Mucosa of descending colon (tissue), 3 donors: ENCODE results near the gene GIGYF2. TPM values are rescaled to one million over a fixed set of nuclear protein-coding genes. Genes with fewer than 3 reads are reported as not detected.

Experiments
- ATAC-seq: fragments of 200-7000 bp; cut with Tn5 transposase; one replicate; pipeline ENCODE4 v1.9.1; 2020; ENCODE audit warnings: mild to moderate bottlenecking, moderate library complexity
- DNase-seq, 3 donors: peaks; one replicate each; pipeline ENCODE4 v3.0.0-alpha.2; 2020
- H3K36me3 ChIP-seq: fragments of 200-600 bp; one replicate; pipeline ENCODE4 v1.8.0; 2021; ENCODE audit warnings: low read depth, mild to moderate bottlenecking
- H3K4me1 ChIP-seq: fragments of 200-600 bp; one replicate; pipeline ENCODE4 v1.8.0; 2021; ENCODE audit warnings: low read depth, mild to moderate bottlenecking
- H3K4me3 ChIP-seq: fragments of 200-600 bp; one replicate; pipeline ENCODE4 v1.8.0; 2021; ENCODE audit warnings: mild to moderate bottlenecking
- H3K9me3 ChIP-seq: fragments of 200-600 bp; one replicate; pipeline ENCODE4 v1.8.0; 2021; ENCODE audit warnings: mild to moderate bottlenecking
- CTCF ChIP-seq: fragments of 200-600 bp; IDR thresholded peaks from one replicate; pipeline ENCODE4 v1.8.0; 2022; ENCODE audit warnings: antibody characterized with exemption, mild to moderate bottlenecking
- intact Hi-C, 2 donors: fragments of 100-400 bp; cut with DNase I in 1 of 2; cut with micrococcal nuclease in 1 of 2; formaldehyde crosslinking; loops; one replicate each; pipeline versions ENCODE4 v1.11.0 to v1.11.1; 2022; cut with DNase I, micrococcal nuclease
- total RNA-seq, 3 donors: library from RNA; stranded (reverse); fragmentation: NEBNext Ultra II Directional in 2 of 3; extraction: Animal tissue kit (Norgen Biotek cat#: 25700) in 2 of 3; gene quantifications; one replicate each; pipeline versions ENCODE4 v1.2.1 to v1.2.4, GENCODE V29; 2021 to 2023
- donor health status: DM: no; HTN: no; CAD: no; lungs with moderate emphysema.
- donor health status: DM: no; HTN: no; CAD: no.
- donor health status: DM: no; HTN: yes; CAD: no.

GIGYF2 gene
- total RNA-seq, 3 donors from 2014 or later = 57.8 to 82.1 (median 74.8) TPM

- H3K36me3 ChIP-seq = no peaks in the 10 kb centered on the region
- TF ChIP-seq CTCF = no peak
- intact Hi-C loops = no loop called here
- ATAC-seq = no peak
- DNase-seq = peak in 1 of 3 donors; percentile 32
- H3K4me1 ChIP-seq = no peaks in the 10 kb centered on the region
- no peaks in the 10 kb centered on the region for H3K9me3 ChIP-seq
- no peak overlapping the region for H3K4me3 ChIP-seq
These were observed 192.8 kb downstream of the GIGYF2 start for GRCh38 chr2:232889876-232890401.

GRCh38 chr2:232890536-232890895, 193.4 kb downstream of the GIGYF2 start:
- ATAC-seq = no peak
- no peak for TF ChIP-seq CTCF
- H3K4me3 ChIP-seq = no peak overlapping the region
- peak in 1 of 3 donors; percentile 17 for DNase-seq
- intact Hi-C loops = no loop called here
- no peaks in the 10 kb centered on the region for H3K36me3 ChIP-seq
- H3K9me3 ChIP-seq = no peaks in the 10 kb centered on the region
- H3K4me1 ChIP-seq = no peaks in the 10 kb centered on the region

GRCh38 chr2:232890896-232891601, 193.9 kb downstream of the GIGYF2 start:
- TF ChIP-seq CTCF = no peak
- no peak overlapping the region for H3K4me3 ChIP-seq

GRCh38 chr2:232891621-232892071, 194.5 kb downstream of the GIGYF2 start:
- ATAC-seq = no peak
- Histone ChIP-seq H3K4me1 (no peaks in the 10 kb centered on the region), H3K36me3 (no peaks in the 10 kb centered on the region), H3K4me3 (no peak overlapping the region), H3K9me3 (no peaks in the 10 kb centered on the region)
- no peak for TF ChIP-seq CTCF
- no peak for DNase-seq
- intact Hi-C loops = no loop called here

More at GRCh38 chr2:232890896-232891601, 193.9 kb downstream of the GIGYF2 start:
- DNase-seq (peak in 2 of 3 donors; percentile 8 to 42), ATAC-seq (no peak)
- Histone ChIP-seq H3K36me3 (no peaks in the 10 kb centered on the region), H3K4me1 (no peaks in the 10 kb centered on the region), H3K9me3 (no peaks in the 10 kb centered on the region)
- intact Hi-C loops = no loop called here

GRCh38 chr2:232892221-232892620, 195.1 kb downstream of the GIGYF2 start:
- intact Hi-C loops = no loop called here
- DNase-seq = no peak
- TF ChIP-seq CTCF = no peak
- Histone ChIP-seq H3K9me3 (no peaks in the 10 kb centered on the region), H3K4me3 (no peak overlapping the region), H3K4me1 (no peaks in the 10 kb centered on the region), H3K36me3 (no peaks in the 10 kb centered on the region)
- ATAC-seq = no peak
